OCI-LY7 (cell line): ENCODE results near the gene GALR3. TPM values are rescaled to one million over a fixed set of nuclear protein-coding genes. Genes with fewer than 3 reads are reported as not detected.

ENCODE experiments used
- BruUV-seq: library from RNA; stranded (reverse); fragments of 400-500 nt; replicated peaks from 2 replicates; lab custom pipeline; 2021; lab: Mats Ljungman, UMichigan
- CTCF ChIA-PET: fragments of 300-600 bp; sonication (Branson Sonifier 250); formaldehyde crosslinking; loops from one replicate; lab custom pipeline; 2022; ENCODE audit warnings: antibody characterized with exemption; ENCODE audit not compliant: unreplicated experiment; lab: Charles Lee
- POLR2A ChIA-PET: fragments of 300-600 bp; sonication (Branson Sonifier 250); formaldehyde crosslinking; loops from one replicate; lab custom pipeline; 2022; ENCODE audit warnings: antibody characterized with exemption; lab: Charles Lee
- DNase-seq: peaks from one replicate; pipeline ENCODE4 v3.0.0-alpha.2; 2015; ENCODE audit warnings: low spot score
- H2AFZ ChIP-seq: fragments of 200-600 bp; sonication (generic), shearing (Covaris generic); 2 replicates; pipeline ENCODE4 v1.6.1; 2014; ENCODE audit warnings: mild to moderate bottlenecking, antibody characterized with exemption, low read length, moderate library complexity
- H3K27ac ChIP-seq: fragments of 200-600 bp; sonication (generic); 2 replicates; pipeline ENCODE4 v1.5.1; 2014; ENCODE audit warnings: mixed run types, low read depth, mild to moderate bottlenecking, moderate library complexity, low read length, inconsistent platforms; ENCODE audit not compliant: poor library complexity, severe bottlenecking
- H3K36me3 ChIP-seq: fragments of 200-600 bp; sonication (generic); 2 replicates; pipeline ENCODE4 v1.6.1; 2014; ENCODE audit warnings: mild to moderate bottlenecking, antibody characterized with exemption, low read length, moderate library complexity, mixed read lengths; ENCODE audit not compliant: insufficient read depth
- H3K4me1 ChIP-seq: fragments of 200-600 bp; sonication (generic); 2 replicates; pipeline ENCODE4 v1.5.1; 2014; ENCODE audit warnings: mild to moderate bottlenecking, low read length; ENCODE audit not compliant: insufficient read depth, poor library complexity, severe bottlenecking
- H3K4me2 ChIP-seq: fragments of 200-600 bp; sonication (generic); 2 replicates; pipeline ENCODE4 v1.6.1; 2014; ENCODE audit warnings: mild to moderate bottlenecking, low read length
- H3K4me3 ChIP-seq: fragments of 200-600 bp; sonication (generic); 2 replicates; pipeline ENCODE4 v1.5.1; 2014; ENCODE audit warnings: mild to moderate bottlenecking, low read depth, low read length; ENCODE audit not compliant: poor library complexity, severe bottlenecking
- H3K79me2 ChIP-seq: fragments of 200-600 bp; sonication (generic); 2 replicates; pipeline ENCODE4 v1.6.1; 2016; ENCODE audit warnings: low read depth, mild to moderate bottlenecking, low read length, moderate library complexity, mixed read lengths; ENCODE audit not compliant: insufficient read depth
- H3K9me2 ChIP-seq: fragments of 200-600 bp; sonication (generic); 2 replicates; pipeline ENCODE4 v1.6.1; 2016; ENCODE audit warnings: mild to moderate bottlenecking, low read length, mixed read lengths; ENCODE audit not compliant: insufficient read depth
- H3K9me3 ChIP-seq: fragments of 200-600 bp; sonication (generic); 2 replicates; pipeline ENCODE4 v1.6.1; 2014; ENCODE audit warnings: mild to moderate bottlenecking, mixed run types, low read length, mixed read lengths
- H4K20me1 ChIP-seq: fragments of 200-600 bp; sonication (generic); 2 replicates; pipeline ENCODE4 v1.6.1; 2014; ENCODE audit warnings: mild to moderate bottlenecking, antibody characterized with exemption, low read length, moderate library complexity, mixed read lengths; ENCODE audit not compliant: insufficient read depth
- CTCF ChIP-seq: fragments of 200-600 bp; sonication (generic); conservative IDR thresholded peaks from 2 replicates; pipeline ENCODE4 v1.5.1; 2014; ENCODE audit warnings: mild to moderate bottlenecking, antibody characterized with exemption, low read length, moderate library complexity, mixed read lengths
- EZH2phosphoT487 ChIP-seq: fragments of 200-600 bp; sonication (generic); IDR thresholded peaks from 2 replicates; pipeline ENCODE4 v1.6.1; 2018; ENCODE audit warnings: low read depth, borderline replicate concordance, mild to moderate bottlenecking, mixed run types, antibody characterized with exemption, low read length, moderate library complexity, mixed read lengths
- intact Hi-C: fragments of 100-400 bp; cut with micrococcal nuclease; formaldehyde crosslinking; loops from one replicate; pipeline ENCODE4 v1.10.0; 2022; ENCODE audit not compliant: unreplicated experiment
- total RNA-seq, 2 experiments: library from RNA; depleted of rRNA in 1 of 2; stranded (reverse); fragments of >200 nt in 1 of 2; shearing (Covaris generic) in 1 of 2; gene quantifications; 2 replicates each; pipeline ENCODE4 v1.2.3, GENCODE V29; 2014 to 2022

Gene GALR3
- total RNA-seq, 2 experiments from 2014 or later = not detected

- CTCF ChIA-PET = no interaction called here
- BruUV-seq = no TSS peak
- no peak overlapping the region for H3K4me2 ChIP-seq
Observed at GRCh38 chr22:37775785-37776638, 47.2 kb upstream of the GALR3 start.

GRCh38 chr22:37776639-37777005, 46.6 kb upstream of the GALR3 start:
- H3K4me3 ChIP-seq = no peak overlapping the region
- intact Hi-C loops = loop anchor here (2.0 kb wide), 1 partner anchor 30 kb away; the partner anchor contains the start of gene GCAT
- POLR2A ChIA-PET = no interaction called here
- H3K4me2 ChIP-seq = no peak overlapping the region
- H3K79me2 ChIP-seq = no peaks in the 10 kb centered on the region
- peaks cover 17% of the 10 kb centered on the region for H3K4me1 ChIP-seq
- no peak overlapping the region for H2AFZ ChIP-seq
- no peaks in the 10 kb centered on the region for H3K36me3 ChIP-seq
- H4K20me1 ChIP-seq = no peaks in the 10 kb centered on the region
- CTCF ChIA-PET = no interaction called here
- DNase-seq = no peak
- TF ChIP-seq CTCF = no peak
- TF ChIP-seq EZH2phosphoT487 = no peak
- H3K9me2 ChIP-seq = no peaks in the 10 kb centered on the region
- no TSS peak for BruUV-seq
- no peaks in the 10 kb centered on the region for H3K9me3 ChIP-seq
- no peak overlapping the region for H3K27ac ChIP-seq

More at GRCh38 chr22:37775785-37776638, 47.2 kb upstream of the GALR3 start:
- TF ChIP-seq EZH2phosphoT487 (no peak), CTCF (no peak)
- DNase-seq = no peak
- H3K9me2 ChIP-seq = no peaks in the 10 kb centered on the region
- H4K20me1 ChIP-seq = no peaks in the 10 kb centered on the region
- POLR2A ChIA-PET = no interaction called here
- H2AFZ ChIP-seq = no peak overlapping the region
- no peaks in the 10 kb centered on the region for H3K9me3 ChIP-seq
- no peaks in the 10 kb centered on the region for H3K79me2 ChIP-seq
- H3K4me3 ChIP-seq = no peak overlapping the region
- intact Hi-C loops = loop anchor here (2.0 kb wide), 1 partner anchor 31 kb away; the partner anchor contains the start of gene GCAT
- no peaks in the 10 kb centered on the region for H3K36me3 ChIP-seq
- peaks cover 17% of the 10 kb centered on the region for H3K4me1 ChIP-seq
- H3K27ac ChIP-seq = no peak overlapping the region
